Mammary epithelial cell (primary cell): ENCODE data around the gene RPA1.

Source experiments
- CTCF ChIP-seq, 2 donors: IDR thresholded peaks in 1 of 2; conservative IDR thresholded peaks in 1 of 2; 2 replicates each; pipeline ENCODE4 v1.5.1; 2011 to 2012; ENCODE audit warnings: inconsistent platforms in 2 of 2, low read length in 2 of 2, mild to moderate bottlenecking in 2 of 2, control low read depth in 1 of 2, low read depth in 1 of 2; ENCODE audit not compliant: insufficient read depth in 1 of 2; ENCODE audit errors: extremely low read depth in 1 of 2
- EZH2 ChIP-seq: IDR thresholded peaks from 2 replicates; pipeline ENCODE4 v1.6.1; 2012; ENCODE audit warnings: low read length, inconsistent platforms, borderline replicate concordance

DNA sequence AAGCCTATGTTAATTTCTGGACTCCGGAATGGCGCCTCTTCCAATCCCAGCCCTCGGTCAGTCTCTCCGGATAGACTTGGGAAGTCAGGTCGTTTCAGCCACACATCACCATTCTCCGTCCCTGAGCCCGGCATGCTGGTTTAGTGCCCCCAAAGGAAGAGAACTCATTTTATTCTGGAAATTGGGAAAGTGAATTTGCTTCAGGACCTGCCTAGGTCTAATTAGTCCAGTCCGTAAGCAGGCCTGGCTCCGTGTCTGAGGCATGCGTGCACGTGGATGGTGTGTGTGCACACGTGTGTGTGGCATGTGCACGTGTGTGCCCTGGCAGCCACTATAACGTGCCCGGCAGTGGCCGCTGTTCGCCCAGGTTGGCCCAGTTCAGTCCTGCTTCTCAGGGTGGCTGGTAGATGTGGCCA is 77.4 kb downstream of the RPA1 start:
- no peak for TF ChIP-seq EZH2
- TF ChIP-seq CTCF (conservative IDR thresholded peaks at IDR 0.05 in 1 of 2, IDR thresholded peaks at IDR 0.05 in 1 of 2; ENCODE audit: extremely low read depth in 1 of 2, insufficient read depth in 1 of 2, low read depth in 1 of 2, low read length in 2 of 2), result no peak
